CD14-positive monocyte (primary cell): Measurements from ENCODE around the gene DYNC1H1. TPM values are rescaled to one million over a fixed set of nuclear protein-coding genes. Genes with fewer than 3 reads are reported as not detected.

Source experiments
- DNase-seq, 3 donors: peaks; one replicate each; pipeline ENCODE4 v3.0.0-alpha.2; 2011 to 2022
- H2AFZ ChIP-seq: 2 replicates; pipeline ENCODE4 v1.6.0; 2012; ENCODE audit warnings: mild to moderate bottlenecking, low read depth, low read length, inconsistent platforms; ENCODE audit not compliant: insufficient read depth, poor library complexity, severe bottlenecking
- H3K27ac ChIP-seq, 2 donors: 1 replicate in 1 of 2; 2 replicates in 1 of 2; pipeline ENCODE4 v1.5.1; 2012 to 2013; ENCODE audit warnings: low read length in 2 of 2, control low read depth in 1 of 2, inconsistent platforms in 1 of 2, low read depth in 1 of 2, mild to moderate bottlenecking in 1 of 2
- H3K27me3 ChIP-seq, 2 donors: one replicate each; pipeline versions ENCODE4 v1.6.0 to v1.6.1; 2011 to 2013; ENCODE audit warnings: low read length in 2 of 2; ENCODE audit not compliant: control insufficient read depth in 2 of 2, insufficient read depth in 2 of 2
- H3K36me3 ChIP-seq, 2 donors: replicated peaks in 1 of 2; 1 replicate in 1 of 2; 2 replicates in 1 of 2; pipeline versions ENCODE4 v1.5.1 to v1.6.1; 2012 to 2013; ENCODE audit warnings: low read length in 2 of 2, control low read depth in 1 of 2, inconsistent platforms in 1 of 2, mild to moderate bottlenecking in 1 of 2; ENCODE audit not compliant: insufficient read depth in 2 of 2, control insufficient read depth in 1 of 2
- H3K4me1 ChIP-seq, 2 donors: 1 replicate in 1 of 2; 2 replicates in 1 of 2; pipeline versions ENCODE4 v1.5.1 to v1.6.1; 2012 to 2013; ENCODE audit warnings: low read length in 2 of 2, control low read depth in 1 of 2, inconsistent platforms in 1 of 2, mild to moderate bottlenecking in 1 of 2, moderate library complexity in 1 of 2; ENCODE audit not compliant: insufficient read depth in 2 of 2, control insufficient read depth in 1 of 2
- H3K4me2 ChIP-seq: replicated peaks from 2 replicates; pipeline ENCODE3; 2012; ENCODE audit warnings: low read length, moderate library complexity, mild to moderate bottlenecking; ENCODE audit not compliant: poor library complexity, severe bottlenecking; ENCODE audit errors: extremely low read depth
- H3K4me3 ChIP-seq, 3 experiments: fragments of 200-600 bp in 1 of 3; sonication (generic) in 1 of 3; replicated peaks in 1 of 3; 1 replicate in 2 of 3; 2 replicates in 1 of 3; pipeline ENCODE4 v1.5.1; 2011 to 2013; ENCODE audit warnings: low read length in 3 of 3, mild to moderate bottlenecking in 3 of 3, control low read depth in 2 of 3, low read depth in 2 of 3, inconsistent platforms in 1 of 3, moderate library complexity in 1 of 3
- H3K79me2 ChIP-seq: 2 replicates; pipeline ENCODE4 v1.6.0; 2012; ENCODE audit warnings: mild to moderate bottlenecking, control low read depth, inconsistent platforms, low read length, moderate library complexity; ENCODE audit not compliant: insufficient read depth
- H3K9ac ChIP-seq: 2 replicates; pipeline ENCODE4 v1.6.0; 2017; ENCODE audit warnings: low read length, mild to moderate bottlenecking; ENCODE audit not compliant: insufficient read depth, poor library complexity, severe bottlenecking
- H3K9me3 ChIP-seq, 2 donors: replicated peaks in 1 of 2; 1 replicate in 1 of 2; 2 replicates in 1 of 2; pipeline versions ENCODE4 v1.5.1 to v1.6.1; 2012 to 2013; ENCODE audit warnings: low read length in 2 of 2, control low read depth in 1 of 2; ENCODE audit not compliant: control insufficient read depth in 1 of 2, insufficient read depth in 1 of 2
- H4K20me1 ChIP-seq: 2 replicates; pipeline ENCODE4 v1.6.0; 2012; ENCODE audit warnings: mild to moderate bottlenecking, low read length, control low read depth, moderate library complexity; ENCODE audit not compliant: insufficient read depth
- H3K27ac Mint-ChIP-seq, 7 donors: one replicate each; pipeline ENCODE4 v1.8.0; 2020; ENCODE audit warnings: mild to moderate bottlenecking in 7 of 7, mixed read lengths in 7 of 7, moderate library complexity in 6 of 7, inconsistent platforms in 2 of 7
- H3K27me3 Mint-ChIP-seq, 3 donors: one replicate each; pipeline ENCODE4 v1.8.0; 2021 to 2022; ENCODE audit warnings: low read depth in 3 of 3, mild to moderate bottlenecking in 3 of 3, mixed read lengths in 3 of 3, moderate library complexity in 3 of 3, inconsistent platforms in 1 of 3
- H3K36me3 Mint-ChIP-seq, 2 donors: one replicate each; pipeline ENCODE4 v1.8.0; 2020; ENCODE audit warnings: mixed read lengths in 2 of 2, inconsistent platforms in 1 of 2, mild to moderate bottlenecking in 1 of 2
- H3K4me1 Mint-ChIP-seq: one replicate; pipeline ENCODE4 v1.8.0; 2020; ENCODE audit warnings: mild to moderate bottlenecking, mixed read lengths
- H3K4me3 Mint-ChIP-seq, 2 donors: one replicate each; pipeline ENCODE4 v1.8.0; 2020; ENCODE audit warnings: mild to moderate bottlenecking in 2 of 2, mixed read lengths in 2 of 2, moderate library complexity in 1 of 2
- H3K9me3 Mint-ChIP-seq, 7 donors: one replicate each; pipeline ENCODE4 v1.8.0; 2020 to 2022; ENCODE audit warnings: mixed read lengths in 7 of 7, mild to moderate bottlenecking in 6 of 7, moderate library complexity in 6 of 7, inconsistent platforms in 2 of 7
- WGBS: methylation state at CpG from one replicate; pipeline ENCODE4 v1.1.5; 2013; ENCODE audit warnings: missing lambda C conversion rate; ENCODE audit not compliant: insufficient coverage; 5-methylcytosine and 5-hydroxymethylcytosine counted together
- intact Hi-C, 2 donors: fragments of 100-400 bp; cut with micrococcal nuclease; formaldehyde crosslinking; loops; one replicate each; pipeline versions ENCODE4 v1.15.0 to v1.15.1; 2023
- polyA plus RNA-seq, 3 donors: library from polyadenylated mRNA; depleted of rRNA in 1 of 3; unstranded in 2 of 3; stranded (reverse) in 1 of 3; fragments of 300-500 nt in 2 of 3; fragments of >200 nt in 1 of 3; fragmentation: Illumina TruSeq in 2 of 3; gene quantifications; 1 replicate in 2 of 3; 2 replicates in 1 of 3; pipeline ENCODE4 v1.2.3, GENCODE V29; 2012 to 2021
- TF ChIP-seq, protein P1 (sequence below): fragments of 200-600 bp; IDR thresholded peaks from one replicate; pipeline ENCODE4 v1.8.0; 2022; ENCODE audit warnings: antibody characterized with exemption, mild to moderate bottlenecking

Gene DYNC1H1
- polyA plus RNA-seq, 3 donors: 14.7 to 87.3 (median 23.6) TPM

DNA sequence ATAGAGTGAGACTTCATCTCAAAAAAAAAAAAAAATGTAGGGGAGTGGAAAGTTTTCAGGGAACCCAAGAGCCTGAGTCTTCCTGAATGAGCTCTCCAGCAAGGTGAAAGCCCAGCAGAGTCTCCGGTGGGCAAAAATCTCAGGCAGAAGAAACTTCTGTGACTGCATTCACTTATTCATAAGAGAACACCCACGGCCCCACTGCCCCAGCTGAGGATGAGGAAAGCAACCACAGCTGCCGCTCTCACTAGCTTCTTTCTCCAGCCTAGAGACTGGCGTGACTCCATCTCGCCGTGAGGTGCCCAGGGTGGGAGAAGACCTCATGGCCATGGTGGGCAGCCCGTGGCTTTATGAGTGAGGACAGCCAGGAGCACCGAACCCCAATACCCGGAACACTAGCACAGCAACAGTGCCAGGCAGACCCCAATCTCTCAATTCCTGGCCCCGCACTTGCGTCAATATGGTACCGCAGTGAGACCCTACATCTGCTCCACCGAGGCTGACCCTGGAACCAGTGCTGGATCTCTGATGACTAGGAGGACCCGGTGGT lies 29.7 kb upstream of the DYNC1H1 start:
- peaks cover 5% of the 10 kb centered on the region for H3K4me1 Mint-ChIP-seq
- no peak overlapping the region for H3K4me3 Mint-ChIP-seq
- no peaks in the 10 kb centered on the region for H4K20me1 ChIP-seq
- H3K36me3 Mint-ChIP-seq: no peaks in the 10 kb centered on the region
- no peak for DNase-seq
- H3K27me3 ChIP-seq: peaks cover 0 to 5% of the 10 kb centered on the region in 2 donors
- H3K9me3 Mint-ChIP-seq: peaks cover 0 to 6% (median 3%) of the 10 kb centered on the region in 7 donors
- 91% methylated on average over 14 of the region's 14 CpGs for WGBS
- H3K79me2 ChIP-seq: no peaks in the 10 kb centered on the region
- intact Hi-C loops: no loop called here
- no peak overlapping the region for H2AFZ ChIP-seq
- H3K4me2 ChIP-seq: no peak overlapping the region
- no peaks in the 10 kb centered on the region for H3K4me1 ChIP-seq
- H3K9ac ChIP-seq: no peak overlapping the region
- no peak overlapping the region for H3K27ac ChIP-seq
- no peak overlapping the region for H3K4me3 ChIP-seq
- TF ChIP-seq, protein P1, sequence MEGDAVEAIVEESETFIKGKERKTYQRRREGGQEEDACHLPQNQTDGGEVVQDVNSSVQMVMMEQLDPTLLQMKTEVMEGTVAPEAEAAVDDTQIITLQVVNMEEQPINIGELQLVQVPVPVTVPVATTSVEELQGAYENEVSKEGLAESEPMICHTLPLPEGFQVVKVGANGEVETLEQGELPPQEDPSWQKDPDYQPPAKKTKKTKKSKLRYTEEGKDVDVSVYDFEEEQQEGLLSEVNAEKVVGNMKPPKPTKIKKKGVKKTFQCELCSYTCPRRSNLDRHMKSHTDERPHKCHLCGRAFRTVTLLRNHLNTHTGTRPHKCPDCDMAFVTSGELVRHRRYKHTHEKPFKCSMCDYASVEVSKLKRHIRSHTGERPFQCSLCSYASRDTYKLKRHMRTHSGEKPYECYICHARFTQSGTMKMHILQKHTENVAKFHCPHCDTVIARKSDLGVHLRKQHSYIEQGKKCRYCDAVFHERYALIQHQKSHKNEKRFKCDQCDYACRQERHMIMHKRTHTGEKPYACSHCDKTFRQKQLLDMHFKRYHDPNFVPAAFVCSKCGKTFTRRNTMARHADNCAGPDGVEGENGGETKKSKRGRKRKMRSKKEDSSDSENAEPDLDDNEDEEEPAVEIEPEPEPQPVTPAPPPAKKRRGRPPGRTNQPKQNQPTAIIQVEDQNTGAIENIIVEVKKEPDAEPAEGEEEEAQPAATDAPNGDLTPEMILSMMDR: no peak
- H3K27ac Mint-ChIP-seq: no peak overlapping the region
- H3K27me3 Mint-ChIP-seq: peaks cover 13 to 30% (median 18%) of the 10 kb centered on the region in 3 donors
- peaks cover 0 to 2% of the 10 kb centered on the region in 2 donors for H3K9me3 ChIP-seq
- no peaks in the 10 kb centered on the region for H3K36me3 ChIP-seq

DNA sequence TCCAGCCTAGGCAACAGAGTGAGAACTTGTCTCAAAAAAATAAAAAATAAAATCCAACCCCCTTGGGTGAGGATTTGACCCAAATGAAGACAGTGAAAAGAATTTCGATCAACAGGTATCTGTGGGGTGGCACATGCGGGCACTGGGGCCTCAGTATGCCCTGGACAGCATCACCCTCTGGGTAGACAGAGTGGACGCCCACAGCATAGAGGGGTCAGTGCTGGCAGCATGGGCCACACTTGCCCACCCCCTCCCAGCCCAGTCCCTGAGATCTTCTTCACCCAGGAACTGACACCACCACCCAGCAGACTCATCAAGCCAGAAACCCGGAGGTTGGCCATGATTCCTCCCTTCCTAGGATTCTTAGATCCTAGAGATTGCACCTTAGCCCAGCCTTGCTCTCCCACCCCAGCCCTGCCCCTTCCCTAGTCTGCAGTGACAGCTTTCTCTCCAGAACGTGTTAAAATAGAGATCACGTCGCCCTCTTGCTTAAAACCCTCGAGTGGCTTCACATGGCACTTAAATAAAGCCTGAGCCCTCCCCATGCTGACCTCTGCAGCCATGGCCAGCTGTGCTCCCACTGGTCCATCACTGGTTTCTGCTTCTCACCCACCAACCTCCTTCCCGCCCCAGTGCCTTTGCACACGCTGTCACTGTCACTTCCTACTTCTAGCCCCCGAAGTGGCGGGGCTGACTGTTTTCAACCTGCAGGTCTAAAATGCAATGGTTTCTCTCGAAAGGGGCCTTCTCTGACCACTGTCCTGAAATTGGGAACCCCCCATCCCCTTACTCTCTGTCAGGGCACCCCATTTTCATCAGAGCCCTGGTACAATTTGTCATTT lies 26.2 kb upstream of the DYNC1H1 start:
- Histone ChIP-seq H3K4me1 (no peaks in the 10 kb centered on the region), H3K4me2 (no peak overlapping the region), H3K9me3 (peaks cover 0 to 2% of the 10 kb centered on the region in 2 donors), H3K36me3 (no peaks in the 10 kb centered on the region), H2AFZ (no peak overlapping the region), H3K27me3 (peaks cover 0 to 5% of the 10 kb centered on the region in 2 donors), H3K9ac (no peak overlapping the region), H4K20me1 (no peaks in the 10 kb centered on the region), H3K79me2 (no peaks in the 10 kb centered on the region), H3K27ac (no peak overlapping the region), H3K4me3 (no peak overlapping the region)
- WGBS: 69% methylated on average over 12 of the region's 13 CpGs
- intact Hi-C loops: no loop called here
- no peaks in the 10 kb centered on the region for H3K36me3 Mint-ChIP-seq
- peaks cover 0 to 9% (median 3%) of the 10 kb centered on the region in 7 donors for H3K9me3 Mint-ChIP-seq
- DNase-seq: no peak
- H3K27me3 Mint-ChIP-seq: peaks cover 19 to 52% (median 33%) of the 10 kb centered on the region in 3 donors
- H3K27ac Mint-ChIP-seq: peak overlapping the region in 2 of 7 donors; percentile 21 to 57
- peaks cover 5% of the 10 kb centered on the region for H3K4me1 Mint-ChIP-seq
- peak overlapping the region in 1 of 2 donors; percentile 13 for H3K4me3 Mint-ChIP-seq
- TF ChIP-seq, protein P1: no peak
